AG04450 (cell line): Measurements from ENCODE around the gene RASGRP3. TPM values are rescaled to one million over a fixed set of nuclear protein-coding genes. Genes with fewer than 3 reads are reported as not detected.
A peak's percentile ranks its signal among the peaks of the same experiment; 100 is the strongest.

Experiments
- CTCF ChIA-PET: fragments of 300-600, 350-600 bp; formaldehyde crosslinking; extraction: SDS; loops from one replicate; lab custom pipeline; 2022; ENCODE audit warnings: antibody characterized with exemption, inconsistent platforms; lab: Charles Lee
- POLR2A ChIA-PET: fragments of 350-600 bp; formaldehyde crosslinking; extraction: SDS; loops from one replicate; lab custom pipeline; 2021; ENCODE audit warnings: antibody characterized with exemption, inconsistent platforms; lab: Yijun Ruan, JAX
- DNase-seq: peaks from one replicate; pipeline ENCODE4 v3.0.0-alpha.2; 2011; ENCODE audit warnings: low read depth, low spot score
- H3K27ac ChIP-seq: one replicate; pipeline ENCODE4 v1.5.1; 2012; ENCODE audit warnings: low read depth, low read length, control low read depth
- H3K27me3 ChIP-seq: one replicate; pipeline ENCODE4 v1.6.0; 2012; ENCODE audit warnings: low read length; ENCODE audit not compliant: control insufficient read depth, insufficient read depth
- H3K4me3 ChIP-seq: 2 replicates; pipeline ENCODE4 v1.5.1; 2011; ENCODE audit warnings: mild to moderate bottlenecking, low read depth, low read length, control low read depth
- H3K9me3 ChIP-seq: 2 replicates; pipeline ENCODE4 v1.5.1; 2012; ENCODE audit warnings: low read length; ENCODE audit not compliant: control insufficient read depth, insufficient read depth
- polyA plus RNA-seq: library from polyadenylated mRNA; depleted of rRNA; stranded (reverse); fragments of >200 nt; gene quantifications from 2 replicates; pipeline ENCODE4 v1.2.3, GENCODE V29; 2011
- TF ChIP-seq, protein P1 (sequence below): IDR thresholded peaks from 2 replicates; pipeline ENCODE4 v1.5.1; 2011; ENCODE audit warnings: low read depth, low read length, control low read depth, inconsistent platforms

Gene RASGRP3
- polyA plus RNA-seq, 1 experiment: 1.4 TPM

DNA sequence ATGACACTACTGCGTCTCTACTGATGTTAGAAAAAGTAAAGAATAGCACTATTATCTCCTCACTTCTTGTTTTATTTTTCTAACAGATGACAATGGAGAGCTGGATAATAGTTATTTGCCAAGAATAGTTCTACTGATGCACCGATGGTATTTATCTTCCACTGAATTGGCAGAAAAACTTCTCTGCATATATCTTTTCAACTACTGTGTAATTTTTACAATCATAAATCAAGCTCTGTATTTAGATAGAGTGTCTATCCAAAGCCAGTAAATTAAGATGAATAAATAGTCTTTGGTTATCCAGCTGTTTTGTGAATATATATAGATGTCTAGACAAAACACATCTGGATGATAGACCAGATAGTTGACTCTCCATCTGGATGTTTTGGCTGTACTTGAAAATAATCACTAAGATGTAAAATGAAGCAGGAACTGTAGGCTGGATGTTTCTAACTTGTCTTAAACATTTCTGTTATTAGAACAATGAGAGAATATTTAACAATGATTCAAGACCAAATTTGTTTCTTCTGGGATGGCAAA, 40.1 kb downstream of the RASGRP3 start:
- H3K27ac ChIP-seq: no peak overlapping the region
- H3K27me3 ChIP-seq: no peaks in the 10 kb centered on the region
- DNase-seq: no peak
- TF ChIP-seq, protein P1, sequence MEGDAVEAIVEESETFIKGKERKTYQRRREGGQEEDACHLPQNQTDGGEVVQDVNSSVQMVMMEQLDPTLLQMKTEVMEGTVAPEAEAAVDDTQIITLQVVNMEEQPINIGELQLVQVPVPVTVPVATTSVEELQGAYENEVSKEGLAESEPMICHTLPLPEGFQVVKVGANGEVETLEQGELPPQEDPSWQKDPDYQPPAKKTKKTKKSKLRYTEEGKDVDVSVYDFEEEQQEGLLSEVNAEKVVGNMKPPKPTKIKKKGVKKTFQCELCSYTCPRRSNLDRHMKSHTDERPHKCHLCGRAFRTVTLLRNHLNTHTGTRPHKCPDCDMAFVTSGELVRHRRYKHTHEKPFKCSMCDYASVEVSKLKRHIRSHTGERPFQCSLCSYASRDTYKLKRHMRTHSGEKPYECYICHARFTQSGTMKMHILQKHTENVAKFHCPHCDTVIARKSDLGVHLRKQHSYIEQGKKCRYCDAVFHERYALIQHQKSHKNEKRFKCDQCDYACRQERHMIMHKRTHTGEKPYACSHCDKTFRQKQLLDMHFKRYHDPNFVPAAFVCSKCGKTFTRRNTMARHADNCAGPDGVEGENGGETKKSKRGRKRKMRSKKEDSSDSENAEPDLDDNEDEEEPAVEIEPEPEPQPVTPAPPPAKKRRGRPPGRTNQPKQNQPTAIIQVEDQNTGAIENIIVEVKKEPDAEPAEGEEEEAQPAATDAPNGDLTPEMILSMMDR: no peak
- H3K4me3 ChIP-seq: no peak overlapping the region
- ChIA-PET CTCF (interaction anchor here (0.6 to 1.1 kb wide), 2 partner anchors 41 to 228 kb away, joined by 3 read pairs; no protein-coding TSS in a partner anchor), POLR2A (no interaction called here)
- H3K9me3 ChIP-seq: no peaks in the 10 kb centered on the region

DNA sequence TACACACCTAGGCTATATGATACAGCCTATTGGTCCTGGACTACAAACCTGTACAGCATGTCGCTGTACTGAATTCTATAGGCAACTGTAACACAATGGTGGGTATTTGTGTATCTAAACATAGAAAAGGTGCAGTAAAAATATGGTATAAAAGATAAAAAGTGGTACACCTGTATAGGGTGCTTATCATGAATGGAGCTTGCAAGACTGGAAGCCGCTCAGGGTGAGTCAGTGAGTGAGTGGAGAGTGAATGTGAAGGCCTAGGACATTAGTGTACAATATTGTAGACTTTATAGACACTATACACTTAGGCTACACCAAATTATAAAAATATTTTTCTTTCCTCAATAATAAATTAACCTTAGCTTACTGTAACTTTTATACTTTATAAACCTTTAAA, 41.8 kb downstream of the RASGRP3 start:
- ChIA-PET CTCF (no interaction called here), POLR2A (interaction anchor here (0.8 kb wide), 1 partner anchor 81 kb away, joined by 3 read pairs; no protein-coding TSS in a partner anchor)
- Histone ChIP-seq H3K27ac (no peak overlapping the region), H3K9me3 (no peaks in the 10 kb centered on the region), H3K4me3 (no peak overlapping the region), H3K27me3 (no peaks in the 10 kb centered on the region)
- no peak for DNase-seq
- TF ChIP-seq, protein P1: no peak

DNA sequence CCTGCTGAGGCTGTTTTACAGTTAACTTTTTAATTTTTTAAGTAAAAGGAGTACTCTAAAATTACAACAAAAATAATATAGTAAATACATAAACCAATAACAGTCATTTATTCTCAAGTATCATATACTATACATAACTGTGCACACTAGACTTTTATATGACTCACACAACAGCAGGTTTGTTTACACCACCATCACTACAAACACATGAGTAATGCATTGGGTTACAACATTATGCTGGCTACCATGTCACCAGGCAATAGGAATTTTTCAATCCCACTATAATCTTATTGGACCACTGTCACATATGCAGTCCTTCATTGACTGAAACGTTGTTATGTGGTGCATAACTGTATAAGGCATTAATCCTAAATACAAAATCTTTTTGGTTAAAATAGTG, 42.5 kb downstream of the RASGRP3 start:
- H3K9me3 ChIP-seq: no peaks in the 10 kb centered on the region
- ChIA-PET CTCF (no interaction called here), POLR2A (interaction anchor here (0.8 kb wide), 1 partner anchor 82 kb away, joined by 3 read pairs; no protein-coding TSS in a partner anchor)
- H3K4me3 ChIP-seq: no peak overlapping the region
- DNase-seq: peak; percentile 34
- H3K27me3 ChIP-seq: no peaks in the 10 kb centered on the region
- TF ChIP-seq, protein P1: no peak
- H3K27ac ChIP-seq: no peak overlapping the region

DNA sequence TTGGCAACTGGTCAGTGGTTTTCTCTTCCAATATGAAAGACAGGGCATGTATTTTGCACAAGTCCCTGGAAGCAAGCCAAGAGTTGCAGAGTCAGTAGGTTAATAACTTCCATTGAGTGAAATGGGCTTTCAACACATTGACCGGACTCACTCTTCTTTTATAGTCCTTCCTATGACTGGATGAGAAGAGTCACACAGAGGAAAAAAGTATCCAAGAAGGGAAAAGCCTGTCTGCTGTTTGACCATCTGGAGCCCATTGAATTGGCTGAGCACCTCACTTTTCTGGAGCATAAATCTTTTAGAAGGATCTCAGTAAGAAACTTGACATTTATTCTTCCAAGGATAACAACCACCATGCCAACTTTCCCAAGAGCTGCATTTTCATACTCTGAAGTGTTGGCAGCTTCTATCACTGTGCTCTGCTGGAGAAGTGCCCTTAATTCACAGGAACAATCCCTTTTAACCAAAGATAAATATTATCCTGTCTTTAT, 45.4 kb downstream of the RASGRP3 start:
- Histone ChIP-seq H3K27me3 (no peaks in the 10 kb centered on the region), H3K27ac (no peak overlapping the region), H3K9me3 (no peaks in the 10 kb centered on the region), H3K4me3 (no peak overlapping the region)
- ChIA-PET CTCF (no interaction called here), POLR2A (no interaction called here)
- DNase-seq: no peak
- TF ChIP-seq, protein P1: no peak

DNA sequence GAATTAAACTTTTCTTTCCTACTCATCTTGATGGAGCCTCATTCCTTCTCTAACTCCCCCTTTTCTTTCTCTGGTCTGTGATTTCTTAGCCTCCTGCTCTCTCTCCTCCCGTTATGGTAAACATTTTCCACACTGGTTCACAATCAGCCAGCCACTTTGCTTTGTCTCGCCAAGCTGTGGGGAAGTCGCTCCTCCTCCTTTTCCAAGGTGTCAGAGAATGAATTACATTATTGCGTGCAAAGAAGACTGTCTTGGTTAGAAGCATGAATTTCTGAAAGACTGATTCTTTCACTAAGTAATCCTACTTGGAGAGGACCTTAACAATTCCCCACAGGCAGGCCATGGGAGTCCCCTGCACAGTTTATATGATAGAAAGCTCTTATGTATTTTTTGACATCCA, 46.1 kb downstream of the RASGRP3 start:
- Histone ChIP-seq H3K27ac (no peak overlapping the region), H3K4me3 (no peak overlapping the region), H3K27me3 (no peaks in the 10 kb centered on the region), H3K9me3 (no peaks in the 10 kb centered on the region)
- TF ChIP-seq, protein P1: no peak
- POLR2A ChIA-PET: no interaction called here
- CTCF ChIA-PET: no interaction called here
- no peak for DNase-seq
